Smooth muscle cell (in vitro differentiated cells): Measurements from ENCODE around the gene FYN. TPM values are rescaled to one million over a fixed set of nuclear protein-coding genes. Genes with fewer than 3 reads are reported as not detected.

Experiments used
- DNase-seq: peaks from one replicate; lab custom pipeline; 2025; ENCODE audit not compliant: unreplicated experiment; lab: John Stamatoyannopoulos, UW
- H2AFZ ChIP-seq: fragments of 200-600 bp; sonication (generic); 2 replicates; pipeline ENCODE4 v1.6.0; 2016; ENCODE audit warnings: antibody characterized with exemption, low read depth, mild to moderate bottlenecking
- H3F3A ChIP-seq: fragments of 200-600 bp; sonication (generic); 2 replicates; pipeline ENCODE4 v1.6.0; 2017; ENCODE audit warnings: antibody characterized with exemption, low read depth
- H3K27ac ChIP-seq: fragments of 200-600 bp; sonication (generic); 2 replicates; pipeline ENCODE4 v1.5.1; 2016; ENCODE audit warnings: low read depth, mild to moderate bottlenecking
- H3K27me3 ChIP-seq: fragments of 200-600 bp; sonication (generic); 2 replicates; pipeline ENCODE4 v1.6.1; 2016; ENCODE audit warnings: low read depth, mild to moderate bottlenecking
- H3K36me3 ChIP-seq: fragments of 200-600 bp; sonication (generic); 2 replicates; pipeline ENCODE4 v1.5.1; 2016; ENCODE audit warnings: low read depth
- H3K4me1 ChIP-seq: fragments of 200-600 bp; sonication (generic); 2 replicates; pipeline ENCODE4 v1.5.1; 2016; ENCODE audit warnings: low read depth
- H3K4me2 ChIP-seq: fragments of 200-600 bp; sonication (generic); 2 replicates; pipeline ENCODE4 v1.6.0; 2016; ENCODE audit warnings: mild to moderate bottlenecking
- H3K4me3 ChIP-seq: fragments of 200-600 bp; sonication (generic); 2 replicates; pipeline ENCODE4 v1.5.1; 2016; ENCODE audit warnings: mild to moderate bottlenecking
- H3K79me2 ChIP-seq: fragments of 200-600 bp; sonication (generic); 2 replicates; pipeline ENCODE4 v1.6.0; 2016; ENCODE audit warnings: low read depth, mild to moderate bottlenecking
- H3K9ac ChIP-seq: fragments of 200-600 bp; sonication (generic); 2 replicates; pipeline ENCODE4 v1.6.0; 2016; ENCODE audit warnings: low read depth
- H3K9me3 ChIP-seq: fragments of 200-600 bp; sonication (generic); replicated peaks from 2 replicates; pipeline ENCODE4 v1.5.1; 2016; ENCODE audit warnings: low read depth
- H4K20me1 ChIP-seq: fragments of 200-600 bp; sonication (generic); 2 replicates; pipeline ENCODE4 v1.6.0; 2016; ENCODE audit warnings: low read depth
- CTCF ChIP-seq: fragments of 200-600 bp; sonication (generic); IDR thresholded peaks from 2 replicates; pipeline ENCODE4 v1.5.1; 2017; ENCODE audit warnings: borderline replicate concordance, mild to moderate bottlenecking, antibody characterized with exemption; ENCODE audit not compliant: insufficient read depth, poor library complexity, severe bottlenecking
- WGBS: methylation state at CpG from one replicate; pipeline ENCODE4 v1.1.7; 2016; ENCODE audit warnings: low lambda C conversion rate; 5-methylcytosine and 5-hydroxymethylcytosine counted together
- polyA plus RNA-seq: library from polyadenylated mRNA; unstranded; fragments of >200 nt; fragmentation: Nextera tagmentation; extraction: Ambion mirVana; gene quantifications from 2 replicates; pipeline ENCODE4 v1.2.1, GENCODE V29; 2016
- total RNA-seq: library from RNA; depleted of rRNA; stranded (reverse); fragments of >200 nt; gene quantifications from 2 replicates; pipeline ENCODE4 v1.2.3, GENCODE V29; 2014

The FYN gene
- total and polyA plus RNA-seq, 2 experiments from 2014 or later: 110 to 138 TPM

DNA sequence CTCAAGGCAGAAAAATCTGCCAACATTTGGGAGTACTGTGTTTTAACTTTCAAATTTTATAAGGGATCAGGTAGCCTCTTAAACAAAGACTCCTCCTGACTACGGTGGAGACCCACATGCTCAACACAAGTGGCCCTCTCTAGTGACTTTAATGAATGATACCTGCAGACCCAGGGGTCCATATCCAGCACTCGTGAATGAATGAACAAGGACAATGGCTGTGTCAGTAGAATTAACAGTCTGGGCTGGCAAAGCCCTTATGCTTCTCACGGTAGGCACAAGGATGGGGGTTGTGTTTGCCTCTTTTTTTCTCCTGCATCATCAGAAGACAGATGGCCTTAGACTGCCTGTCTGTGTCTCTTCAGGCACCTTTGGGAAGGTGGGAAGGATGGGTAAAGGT, 154.9 kb downstream of the FYN start:
- peaks cover 30% of the 10 kb centered on the region for H4K20me1 ChIP-seq
- H3K27ac ChIP-seq: no peak overlapping the region
- H3K4me1 ChIP-seq: peaks cover 7% of the 10 kb centered on the region
- DNase-seq: no peak
- H3K79me2 ChIP-seq: peaks cover 12% of the 10 kb centered on the region
- H3K4me3 ChIP-seq: no peak overlapping the region
- H3K4me2 ChIP-seq: no peak overlapping the region
- 99% methylated on average over 3 of the region's 3 CpGs for whole genome bisulfite sequencing
- no peaks in the 10 kb centered on the region for H3K9me3 ChIP-seq
- peaks cover 7% of the 10 kb centered on the region for H3K36me3 ChIP-seq
- H3K27me3 ChIP-seq: no peaks in the 10 kb centered on the region
- no peaks in the 10 kb centered on the region for H3F3A ChIP-seq
- H3K9ac ChIP-seq: no peak overlapping the region
- no peak overlapping the region for H2AFZ ChIP-seq
- no peak for TF ChIP-seq CTCF

- TF ChIP-seq CTCF: no peak
- peaks cover 24% of the 10 kb centered on the region for H4K20me1 ChIP-seq
- no peak overlapping the region for H3K27ac ChIP-seq
- no peak overlapping the region for H3K4me2 ChIP-seq
- H3K4me3 ChIP-seq: no peak overlapping the region
- H3K79me2 ChIP-seq: peaks cover 12% of the 10 kb centered on the region
- no peaks in the 10 kb centered on the region for H3K27me3 ChIP-seq
- DNase-seq: no peak
- peaks cover 7% of the 10 kb centered on the region for H3K4me1 ChIP-seq
- no peaks in the 10 kb centered on the region for H3K9me3 ChIP-seq
- 97% methylated on average over 4 of the region's 4 CpGs for WGBS
- H3K9ac ChIP-seq: no peak overlapping the region
- no peak overlapping the region for H2AFZ ChIP-seq
- H3F3A ChIP-seq: no peaks in the 10 kb centered on the region
- H3K36me3 ChIP-seq: peaks cover 7% of the 10 kb centered on the region
These were observed 155.6 kb downstream of the FYN start for GRCh38 chr6:111717621-111718020.

DNA sequence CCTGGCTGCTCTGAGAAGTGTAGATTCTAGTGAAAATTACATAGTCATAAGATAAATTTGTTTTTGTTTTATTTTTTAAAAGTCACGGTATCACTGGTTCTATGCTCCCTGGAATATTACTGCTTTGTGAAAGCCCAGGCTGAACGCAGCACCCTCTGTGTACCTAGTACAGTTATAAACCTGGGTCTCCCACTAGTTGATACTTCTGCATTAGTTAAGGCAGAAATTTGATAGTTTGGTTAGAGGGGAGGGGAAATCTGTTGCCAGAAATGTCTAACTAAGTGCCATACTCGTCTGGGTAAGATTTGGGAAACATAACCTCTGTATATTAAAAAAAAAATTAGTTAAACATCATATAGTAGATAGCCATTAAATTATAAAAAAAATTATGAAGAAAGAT, 156.9 kb downstream of the FYN start:
- no peak overlapping the region for H3K27ac ChIP-seq
- H3F3A ChIP-seq: no peaks in the 10 kb centered on the region
- H3K36me3 ChIP-seq: peaks cover 7% of the 10 kb centered on the region
- no peak overlapping the region for H3K4me2 ChIP-seq
- peaks cover 12% of the 10 kb centered on the region for H4K20me1 ChIP-seq
- H3K79me2 ChIP-seq: peaks cover 6% of the 10 kb centered on the region
- H3K27me3 ChIP-seq: no peaks in the 10 kb centered on the region
- no peak for TF ChIP-seq CTCF
- H3K4me3 ChIP-seq: no peak overlapping the region
- peaks cover 7% of the 10 kb centered on the region for H3K4me1 ChIP-seq
- WGBS: 98% methylated on average over 3 of the region's 3 CpGs
- no peak overlapping the region for H2AFZ ChIP-seq
- no peaks in the 10 kb centered on the region for H3K9me3 ChIP-seq
- H3K9ac ChIP-seq: no peak overlapping the region
- no peak for DNase-seq

DNA sequence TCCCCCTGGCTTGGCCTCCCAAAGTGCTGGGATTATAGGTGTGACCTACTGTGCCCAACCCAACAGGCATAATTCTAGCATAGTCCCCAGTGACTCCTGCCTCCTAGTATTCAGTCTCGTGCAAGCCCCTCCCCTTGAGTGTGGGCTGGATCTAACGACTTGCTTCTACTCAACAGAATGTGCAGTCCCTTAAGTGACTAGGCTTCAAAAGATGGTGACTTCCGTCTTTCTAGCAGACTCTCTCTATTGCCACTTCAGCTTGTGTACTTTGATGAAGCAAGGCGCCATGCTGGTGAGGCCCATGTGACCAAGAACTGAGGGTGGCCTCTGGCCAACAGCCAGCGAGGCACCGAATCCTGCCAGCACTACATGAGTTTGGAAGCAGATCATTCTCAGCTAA, 157.9 kb downstream of the FYN start:
- Histone ChIP-seq H3K4me3 (no peak overlapping the region), H3K27me3 (no peaks in the 10 kb centered on the region), H3F3A (no peaks in the 10 kb centered on the region), H3K9me3 (no peaks in the 10 kb centered on the region), H3K4me1 (peaks cover 9% of the 10 kb centered on the region), H3K27ac (no peak overlapping the region), H3K36me3 (peaks cover 7% of the 10 kb centered on the region), H4K20me1 (peaks cover 4% of the 10 kb centered on the region), H2AFZ (no peak overlapping the region), H3K79me2 (no peaks in the 10 kb centered on the region), H3K9ac (no peak overlapping the region), H3K4me2 (no peak overlapping the region)
- no peak for TF ChIP-seq CTCF
- 85% methylated on average over 6 of the region's 6 CpGs for WGBS
- no peak for DNase-seq
